ENCODE results near the gene ADAMTSL3.

ADAMTSL3 gene

DNA sequence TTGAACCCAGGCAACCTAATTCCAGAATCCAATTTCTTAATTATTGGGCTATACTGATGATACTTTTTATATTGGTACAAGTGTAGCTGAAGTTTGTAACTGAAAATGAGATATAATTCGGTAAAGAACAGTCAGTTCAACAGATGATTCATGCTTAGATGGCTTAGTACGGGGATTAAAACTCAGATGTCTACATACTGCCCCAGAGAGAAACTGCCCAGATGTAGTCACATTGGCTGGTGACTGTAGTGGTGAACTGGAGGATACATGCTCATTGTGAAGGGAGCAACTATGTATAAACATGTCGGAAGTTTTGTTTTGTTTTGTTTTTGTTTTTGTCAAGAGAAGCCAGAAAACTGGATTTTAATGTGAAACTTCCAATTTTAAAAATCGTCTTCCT is 179.6 kb downstream of the ADAMTSL3 start:
- no peak for DNase-seq

DNA sequence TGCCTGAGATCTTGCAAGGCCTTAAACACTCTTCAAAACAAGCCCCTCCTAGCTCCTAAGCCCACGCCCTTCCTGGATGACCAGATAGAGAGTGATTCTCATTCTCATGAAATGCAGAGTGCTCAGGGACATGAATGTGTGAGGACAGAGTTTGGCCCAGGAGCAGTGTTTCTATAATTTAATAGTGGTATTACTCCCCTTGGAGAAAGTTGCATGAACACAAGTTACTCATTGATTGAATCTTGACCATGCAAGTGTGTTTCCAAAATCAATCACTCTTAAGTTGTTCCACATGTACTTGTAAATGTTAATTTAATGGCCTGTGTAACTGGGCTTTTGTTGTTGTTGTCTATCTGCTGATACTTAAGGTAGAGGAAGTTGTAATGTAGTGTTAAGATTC is 181.6 kb downstream of the ADAMTSL3 start:
- no peak for DNase-seq

DNA sequence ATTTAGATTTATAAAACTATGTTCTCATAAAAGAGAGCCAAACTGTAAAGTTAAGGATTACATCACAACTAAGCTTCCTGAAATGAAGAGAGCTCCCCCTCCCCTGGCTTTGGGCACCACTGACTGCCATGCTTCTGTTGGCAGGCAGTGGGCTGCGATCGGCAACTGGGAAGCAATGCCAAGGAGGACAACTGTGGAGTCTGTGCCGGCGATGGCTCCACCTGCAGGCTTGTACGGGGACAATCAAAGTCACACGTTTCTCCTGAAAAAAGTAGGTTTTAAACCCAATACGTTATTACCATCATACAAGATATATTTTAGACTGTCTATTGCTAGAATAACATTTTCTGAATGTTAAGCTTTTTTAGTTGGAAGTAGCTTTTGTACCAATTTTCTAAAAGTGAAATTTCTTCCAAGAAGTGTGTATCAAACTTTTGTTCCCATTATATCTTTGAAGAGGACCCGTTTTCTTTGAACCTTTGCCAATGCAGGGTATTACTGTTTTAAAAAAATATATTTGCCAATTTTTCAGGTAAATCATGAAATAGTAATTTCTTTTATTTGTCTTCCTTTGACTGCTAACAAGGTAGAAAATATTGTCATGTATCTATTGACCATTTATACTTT is 184.1 kb downstream of the ADAMTSL3 start:
- DNase-seq: peak; percentile 25

DNA sequence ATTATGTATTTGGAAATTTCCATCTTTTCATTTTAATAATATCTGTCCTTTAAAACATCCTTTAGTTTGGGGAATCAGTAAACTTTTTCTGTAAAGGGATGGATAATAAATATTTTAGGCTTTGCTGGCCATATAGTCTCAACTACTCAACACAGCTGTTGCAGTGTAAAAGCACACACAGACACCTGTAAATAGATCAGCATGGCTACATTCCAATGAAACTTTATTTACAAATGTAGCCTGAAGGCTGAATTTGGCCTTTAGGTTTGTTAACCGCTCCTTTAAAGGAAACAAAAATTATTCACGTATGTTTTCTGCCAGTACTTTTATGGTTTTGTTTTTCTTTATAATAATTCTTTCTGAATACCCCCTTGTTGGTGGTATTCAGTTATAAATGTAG is 184.8 kb downstream of the ADAMTSL3 start:
- DNase-seq: no peak

DNA sequence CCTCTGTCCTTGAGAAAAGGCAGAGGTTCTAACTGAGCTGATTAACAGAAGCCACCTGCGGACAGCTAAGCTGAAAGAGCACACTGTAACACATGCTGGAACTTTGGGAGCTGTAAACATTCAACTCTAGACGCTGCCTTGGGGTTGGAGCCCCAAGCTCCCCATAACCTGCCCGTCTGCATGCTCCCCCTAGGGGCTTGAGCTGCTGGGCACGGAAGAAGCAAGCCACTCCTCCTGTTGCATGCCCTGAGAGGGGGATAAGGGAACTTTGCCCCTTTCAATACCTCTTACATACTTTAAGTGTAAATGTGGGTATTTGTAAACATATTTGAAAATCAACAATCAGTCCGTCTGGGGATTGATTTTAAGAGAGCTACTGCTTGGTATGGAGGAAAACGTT is 188.4 kb downstream of the ADAMTSL3 start:
- DNase-seq: no peak

DNA sequence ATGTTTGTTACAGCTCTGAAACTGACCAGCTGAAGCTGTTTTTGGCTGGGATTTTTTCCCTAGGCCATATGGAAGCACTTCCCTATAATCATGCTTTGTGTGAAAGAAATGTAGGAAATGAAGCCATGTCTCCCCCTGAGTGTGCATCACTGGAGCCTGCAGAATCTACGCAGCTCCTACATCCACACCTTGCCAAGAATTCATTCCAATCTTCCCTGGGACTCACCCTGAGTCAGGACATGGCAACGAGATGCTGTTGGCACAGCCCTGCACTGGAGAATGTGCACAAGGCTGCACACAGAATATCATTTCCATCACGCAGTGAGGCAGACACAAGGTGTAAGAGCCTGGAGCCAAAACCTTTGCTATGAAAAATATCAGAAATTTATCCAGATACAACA is 189.5 kb downstream of the ADAMTSL3 start:
- no peak for DNase-seq

DNA sequence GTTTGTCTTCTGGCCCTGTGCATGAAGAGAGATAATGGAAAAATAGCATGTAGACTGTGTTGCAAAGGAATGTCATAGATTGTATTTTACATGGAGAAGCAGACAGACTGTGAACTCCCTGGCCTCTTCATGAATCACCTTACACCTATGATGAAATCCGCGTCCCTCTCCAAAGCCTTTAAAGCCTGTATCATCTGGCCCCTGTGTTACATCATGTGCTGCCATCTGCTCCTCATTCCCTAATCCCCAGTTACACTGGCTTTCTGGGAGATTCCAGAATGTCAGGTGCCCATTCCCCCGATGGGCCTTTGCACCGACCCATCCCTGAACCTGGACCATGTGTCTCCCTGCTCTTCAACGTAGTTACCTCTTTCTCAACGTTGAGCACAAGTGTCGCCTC is 190.8 kb downstream of the ADAMTSL3 start:
- no peak for DNase-seq

DNA sequence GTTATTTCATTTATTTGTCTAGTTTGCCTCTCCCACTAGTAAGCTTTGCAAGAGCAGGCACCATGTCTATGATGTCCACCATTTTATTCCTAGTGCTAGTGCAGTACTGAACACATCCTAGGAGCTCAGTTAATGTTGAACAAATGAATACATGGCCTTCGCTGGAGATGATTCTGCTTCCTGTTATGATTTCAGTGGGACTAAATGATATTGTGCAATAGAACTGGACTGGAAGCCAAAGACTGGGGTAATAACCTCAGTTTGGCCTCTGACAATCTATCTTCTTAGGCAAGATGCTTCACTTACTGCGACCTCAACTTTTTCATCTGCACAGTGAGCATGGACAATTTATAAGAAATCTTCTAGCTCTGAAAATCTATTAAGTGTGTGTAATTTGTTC is 191.3 kb downstream of the ADAMTSL3 start:
- DNase-seq: peak; percentile 24

DNA sequence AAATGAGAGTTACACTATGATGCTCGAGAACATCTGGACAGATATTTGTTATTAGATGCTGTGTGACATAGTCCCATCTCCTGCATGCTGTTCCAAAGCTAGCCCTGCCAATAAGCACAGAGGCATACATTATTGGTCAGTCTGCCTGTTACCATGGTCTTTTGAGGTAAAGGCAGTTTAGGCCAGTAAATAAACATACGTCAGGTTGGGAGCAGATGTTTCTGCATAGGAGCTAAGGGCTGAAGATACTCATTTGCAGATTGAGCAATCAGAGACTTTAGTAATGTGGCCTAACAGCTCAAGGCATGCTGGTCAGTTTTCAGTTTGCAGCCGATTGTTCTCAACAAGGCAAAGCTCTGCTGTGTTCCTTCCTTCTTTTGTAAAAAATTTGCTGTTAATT is 192.9 kb downstream of the ADAMTSL3 start:
- no peak for DNase-seq

DNA sequence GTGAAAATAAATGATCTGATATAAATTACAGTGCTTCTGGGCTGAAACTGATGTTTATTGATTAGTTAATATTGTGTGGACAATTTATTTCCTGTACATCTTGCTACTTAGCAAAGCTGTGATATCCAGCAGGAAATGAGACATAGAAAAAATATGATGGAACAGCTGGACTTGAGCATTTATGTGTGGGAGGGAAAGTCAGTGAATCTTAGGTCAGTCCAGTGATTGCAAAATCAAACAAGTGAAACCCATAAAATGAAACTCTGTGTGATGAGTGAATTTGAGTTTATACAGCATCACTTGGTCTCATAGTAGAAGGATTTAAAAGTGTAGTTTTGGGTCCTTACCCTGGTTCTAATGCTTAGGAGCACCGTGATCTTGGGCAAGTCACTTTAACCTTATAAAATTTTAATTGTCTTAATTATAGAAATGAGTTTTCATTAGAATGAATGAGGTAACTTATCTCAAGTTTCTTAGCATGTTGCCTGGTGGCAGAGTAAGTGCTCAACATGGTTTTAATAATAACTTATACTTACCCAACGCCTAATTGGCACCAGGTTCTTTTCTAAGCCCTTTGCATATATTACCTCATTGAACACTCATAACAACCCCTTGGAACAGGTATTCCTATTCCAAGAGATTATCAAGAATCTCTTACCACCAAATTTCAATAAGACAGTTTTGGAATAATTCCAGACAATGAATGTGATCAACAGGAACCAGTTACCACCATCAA is 194.6 kb downstream of the ADAMTSL3 start:
- DNase-seq: peak; percentile 61

DNA sequence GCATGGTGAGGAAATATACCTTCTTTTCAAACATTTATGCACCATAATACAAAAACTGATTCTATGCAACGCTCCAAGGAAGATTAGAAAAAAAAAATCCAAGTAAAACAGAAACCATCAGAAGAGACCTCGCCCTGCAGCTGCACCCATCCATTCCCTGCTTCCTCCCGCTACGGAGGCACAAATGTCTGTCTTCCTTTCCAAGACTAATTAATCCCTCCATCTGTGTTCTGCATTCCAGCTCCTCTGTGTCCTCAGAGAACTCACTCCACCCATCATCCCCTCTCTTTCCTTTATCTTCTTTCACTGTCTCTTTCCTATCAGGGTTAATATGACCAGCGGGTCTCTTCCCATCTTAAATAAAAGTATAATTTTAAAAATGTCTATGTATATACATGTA is 196.1 kb downstream of the ADAMTSL3 start:
- no peak for DNase-seq

DNA sequence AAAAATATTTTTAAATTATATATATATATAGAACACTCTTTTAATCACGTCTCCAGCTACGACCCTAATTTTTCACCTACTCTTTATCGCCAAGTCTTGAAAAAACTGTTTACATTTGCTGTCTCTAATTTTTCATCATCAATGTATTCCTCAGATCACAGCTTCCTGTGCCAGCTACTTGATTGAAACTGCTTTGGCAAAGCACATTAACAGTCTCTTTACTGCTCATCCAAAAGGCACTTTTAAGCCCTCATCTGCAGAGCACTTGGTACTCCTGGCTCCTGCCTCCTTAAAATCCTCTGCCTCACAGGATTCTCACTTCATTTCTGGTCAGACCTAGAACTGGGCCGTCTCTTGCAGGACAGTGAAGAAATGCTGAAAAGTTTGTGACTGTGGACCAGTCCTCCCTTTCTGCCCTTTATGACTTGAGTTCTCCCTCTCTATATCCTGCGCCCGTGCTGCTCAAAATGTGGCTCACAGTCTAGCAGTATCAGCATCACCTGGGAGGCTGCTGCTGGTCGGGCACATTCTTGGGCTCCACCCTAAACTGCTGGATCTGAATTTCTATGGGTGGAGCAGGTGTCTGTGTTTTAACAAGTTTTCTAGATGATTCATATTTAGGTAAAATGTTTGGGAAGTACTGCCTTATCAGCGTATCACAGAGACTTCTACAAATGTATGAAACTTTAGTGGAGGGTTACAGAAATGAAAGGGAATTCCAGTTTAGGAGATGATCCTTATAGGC is 196.8 kb downstream of the ADAMTSL3 start:
- no peak for DNase-seq

DNA sequence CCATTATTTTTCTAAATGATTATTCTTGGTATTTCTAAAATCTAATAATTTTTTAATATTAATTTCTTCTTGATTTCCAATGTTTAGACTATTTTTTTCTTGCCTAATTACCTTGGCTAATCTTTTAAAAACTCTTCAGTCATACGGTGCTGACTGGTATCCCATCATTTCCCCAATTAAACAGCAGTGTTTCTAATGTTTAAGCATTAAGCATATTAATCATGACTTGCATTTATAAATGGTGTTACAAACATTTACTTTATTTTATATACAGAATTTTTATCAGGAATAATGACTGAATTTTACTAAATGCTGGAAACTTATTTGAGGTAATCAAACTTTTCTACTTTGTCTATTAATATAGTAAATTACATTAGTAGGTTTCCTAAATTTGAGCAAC is 199.3 kb downstream of the ADAMTSL3 start:
- DNase-seq: no peak

DNA sequence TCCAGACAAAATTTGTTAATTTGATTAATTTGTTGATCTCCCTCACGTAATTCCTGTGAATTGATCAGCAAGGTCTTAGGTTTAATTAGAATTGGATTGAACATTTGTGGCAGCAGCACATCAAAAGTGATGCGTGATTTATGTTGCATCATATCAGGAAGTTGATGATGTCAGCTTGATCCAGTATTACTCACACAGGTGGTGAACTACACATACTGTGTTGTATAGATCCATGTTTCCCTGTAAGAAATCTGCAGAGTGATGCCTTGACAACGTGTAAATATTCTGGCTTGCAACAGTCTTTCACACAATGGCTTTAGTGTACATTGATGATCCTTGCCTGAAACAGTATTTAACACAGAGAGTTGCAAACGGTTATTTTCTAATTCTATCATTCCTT is 200.4 kb downstream of the ADAMTSL3 start:
- DNase-seq: no peak

DNA sequence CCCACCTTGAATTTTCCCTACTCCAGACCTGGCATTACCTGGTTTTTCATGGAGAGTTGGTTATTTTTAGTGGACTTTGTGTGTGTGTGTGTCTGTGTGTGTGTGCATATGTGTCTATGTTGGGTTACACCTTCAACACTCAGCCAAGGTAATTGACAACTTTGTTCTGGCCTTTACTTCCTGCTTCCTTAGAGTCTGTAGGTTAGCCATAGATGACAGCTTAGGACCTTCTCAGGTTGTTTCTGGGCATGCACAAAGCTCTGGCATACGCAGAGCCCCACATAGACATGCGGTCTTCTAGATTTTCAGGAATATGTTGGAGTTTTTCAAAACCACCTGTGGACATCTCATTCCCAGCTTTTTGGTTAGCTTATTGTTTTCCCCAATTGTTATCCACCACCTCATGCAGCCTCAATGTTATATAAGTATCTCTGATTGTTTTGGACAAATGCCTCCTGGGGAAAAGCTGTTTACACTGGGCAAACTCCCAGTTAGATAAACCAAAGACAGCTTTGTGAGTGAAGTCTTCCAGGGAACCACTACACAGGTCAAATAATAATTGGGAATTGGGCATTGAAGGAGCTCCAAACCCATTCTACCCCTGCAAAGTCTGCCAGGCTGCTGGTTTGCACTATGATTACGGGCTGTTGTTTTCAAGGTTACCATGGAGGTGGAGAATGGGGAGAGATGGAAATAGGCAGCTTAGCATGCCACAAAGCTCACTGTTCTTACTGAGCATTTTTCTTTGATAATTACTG is 201.2 kb downstream of the ADAMTSL3 start:
- DNase-seq: no peak

DNA sequence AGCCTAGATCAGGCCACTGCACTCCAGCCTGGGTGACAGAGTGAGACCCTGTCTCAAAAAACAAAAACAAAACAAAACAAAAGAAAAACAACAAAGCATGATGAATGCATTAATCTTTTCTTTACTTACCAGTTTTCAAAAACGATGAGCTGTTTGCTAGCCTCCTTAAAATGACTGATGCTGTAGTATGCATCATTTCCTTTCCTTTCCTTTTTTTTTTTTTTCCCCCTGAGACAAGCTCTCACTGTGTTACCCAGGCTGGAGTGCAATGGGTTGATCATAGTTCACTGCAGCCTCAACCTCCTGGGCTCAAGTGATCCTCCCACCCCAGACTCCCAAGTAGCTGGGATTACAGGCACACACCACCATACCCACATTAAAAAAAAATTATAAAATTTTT is 202.0 kb downstream of the ADAMTSL3 start:
- no peak for DNase-seq

DNA sequence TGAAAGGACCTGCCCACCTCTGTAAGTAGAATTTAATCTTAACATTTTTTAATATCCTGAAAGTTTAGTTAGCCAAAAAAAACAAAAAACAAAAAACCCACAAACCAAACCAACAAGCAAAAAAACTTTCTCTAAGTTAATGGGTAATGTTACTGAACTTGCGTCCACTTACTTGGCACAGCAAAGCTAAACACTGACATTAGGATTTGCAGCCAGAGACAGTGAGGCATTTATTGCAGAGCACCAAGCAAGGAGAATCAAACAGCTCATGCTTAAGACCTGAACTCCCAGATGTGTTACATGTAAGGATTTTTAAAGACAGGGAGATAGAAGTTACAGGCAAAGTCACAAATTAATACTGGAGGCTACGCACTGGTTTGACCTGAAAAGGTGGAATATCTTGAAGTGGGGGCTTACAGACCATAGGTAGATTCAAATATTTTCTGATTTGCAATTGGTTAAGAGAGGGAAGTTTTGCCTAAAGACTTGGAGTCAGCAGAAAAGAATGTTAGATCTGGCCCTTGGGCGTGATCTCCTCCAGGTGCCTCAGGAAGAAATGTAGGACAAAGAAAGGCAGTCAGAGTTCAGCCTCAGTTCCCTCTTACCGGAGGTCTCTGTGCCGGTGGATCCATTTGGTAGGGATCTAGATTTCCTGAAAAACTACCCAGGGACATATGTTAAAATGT is 205.0 kb downstream of the ADAMTSL3 start:
- no peak for DNase-seq

DNA sequence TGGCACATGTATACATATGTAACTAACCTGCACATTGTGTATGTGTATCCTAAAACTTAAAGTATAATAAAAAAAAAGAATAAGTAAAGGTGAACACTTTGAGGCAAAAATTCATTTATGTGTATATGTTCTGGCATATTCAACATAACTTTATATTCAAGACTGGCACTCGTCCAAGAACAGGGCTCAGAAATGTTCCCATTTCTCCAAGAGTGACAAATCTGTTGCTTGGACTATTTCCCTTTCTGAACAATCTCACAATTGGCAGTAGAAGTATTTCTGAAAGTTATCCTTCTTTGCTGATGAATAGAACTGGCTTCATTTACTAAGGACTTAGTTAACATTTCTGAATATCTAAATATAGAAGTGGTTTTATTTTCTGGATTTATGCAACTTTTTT is 212.8 kb downstream of the ADAMTSL3 start:
- peak; percentile 4 for DNase-seq

DNA sequence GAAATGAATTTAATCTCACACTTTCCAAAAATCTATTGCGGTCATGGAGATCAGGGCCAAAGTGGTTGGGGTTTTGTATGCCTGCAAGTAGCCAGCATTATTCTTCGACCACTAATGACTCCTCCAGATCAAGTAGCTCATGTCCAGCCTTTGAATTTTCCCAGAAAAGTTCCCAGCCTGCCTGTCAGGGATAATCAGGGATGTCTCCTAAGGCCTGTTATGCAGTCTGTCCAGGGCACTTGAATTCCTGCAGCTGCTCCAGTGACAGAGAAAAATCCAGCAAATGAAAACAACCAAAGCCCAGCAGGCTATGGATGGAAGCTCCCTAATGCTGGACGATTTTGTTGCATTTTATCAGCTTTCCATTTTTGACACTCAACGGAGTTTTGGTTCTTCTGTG is 215.4 kb downstream of the ADAMTSL3 start:
- no peak for DNase-seq

DNA sequence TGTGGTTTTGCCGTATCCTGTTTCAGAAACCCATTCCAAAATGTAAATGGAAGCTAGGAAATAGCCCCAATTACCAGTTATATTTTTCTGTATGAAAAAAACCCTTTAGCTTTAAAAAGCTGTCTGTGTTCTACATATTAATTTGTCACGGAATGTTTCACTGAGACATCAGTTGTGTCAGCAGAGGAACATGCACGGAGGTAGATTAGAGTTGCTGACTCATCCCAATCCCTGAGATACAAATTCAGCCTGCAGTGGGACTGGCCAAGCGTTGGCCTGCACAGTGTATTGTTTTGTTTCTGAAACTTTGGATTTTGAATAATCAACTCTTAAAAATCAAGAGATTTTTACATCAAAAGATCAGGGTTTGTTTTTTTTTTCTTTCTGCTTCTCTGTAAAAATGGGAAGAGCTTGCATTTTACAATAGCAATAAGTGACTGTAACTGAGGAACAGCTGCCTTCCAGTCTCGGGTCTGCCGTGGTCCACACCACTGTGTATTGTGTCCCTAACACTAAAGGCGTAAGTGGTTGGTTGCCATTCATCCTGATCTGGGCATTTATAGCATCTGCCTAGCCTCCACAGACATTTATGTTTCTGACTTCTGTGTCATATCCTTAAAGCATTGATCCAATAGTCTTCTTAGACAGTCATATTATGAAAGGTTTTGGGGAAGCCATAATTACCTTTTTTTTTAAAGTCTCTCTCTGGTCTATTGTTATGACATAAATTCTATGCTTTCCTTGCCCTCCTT is 218.1 kb downstream of the ADAMTSL3 start:
- DNase-seq: peak; percentile 58

DNA sequence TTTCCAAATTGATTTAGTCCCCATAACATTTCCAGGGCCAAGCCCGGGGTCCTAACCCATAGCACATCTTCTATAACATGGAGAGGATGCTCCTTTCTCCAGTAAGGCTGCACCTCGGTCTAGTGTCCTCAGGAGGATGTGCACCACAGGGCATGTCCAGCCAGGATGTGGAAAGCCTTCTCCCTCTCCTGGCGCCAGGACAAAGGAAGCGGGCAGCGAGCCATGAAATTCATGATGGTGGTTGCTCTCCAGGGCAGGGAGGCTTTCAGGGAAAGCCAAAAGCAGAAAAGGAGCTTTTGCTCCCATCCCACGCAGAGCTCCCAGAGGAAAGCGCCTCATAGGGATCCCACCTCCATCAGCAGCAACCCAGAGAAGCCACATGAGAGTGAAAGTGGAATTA is 220.0 kb downstream of the ADAMTSL3 start:
- no peak for DNase-seq

DNA sequence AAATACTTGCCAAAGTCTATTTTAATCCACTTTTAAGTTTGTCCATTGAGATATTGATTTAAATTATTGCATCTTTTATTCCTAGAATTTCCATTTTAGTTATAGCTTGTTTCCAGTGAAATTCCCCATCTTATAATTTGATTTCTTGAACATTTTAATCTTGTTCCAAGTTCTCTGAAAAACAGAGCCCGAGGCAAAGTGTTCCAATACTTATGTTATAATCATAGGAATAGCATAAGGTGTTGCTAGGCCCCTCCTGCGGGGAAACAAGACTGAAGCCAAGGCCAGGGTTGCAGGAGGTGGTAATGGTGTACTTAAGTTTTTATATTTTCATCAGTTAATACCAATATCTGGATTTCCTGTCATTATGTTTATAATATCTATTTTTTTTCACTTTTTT is 226.6 kb downstream of the ADAMTSL3 start:
- no peak for DNase-seq

All from fibroblast of skin of scalp (primary cell).